ENCODE data around the gene ZDBF2. TPM values are rescaled to one million over a fixed set of nuclear protein-coding genes. Genes with fewer than 3 reads are reported as not detected.

Gene ZDBF2
- total RNA-seq, 1 experiment from 2014 or later: 31.8 TPM

DNA sequence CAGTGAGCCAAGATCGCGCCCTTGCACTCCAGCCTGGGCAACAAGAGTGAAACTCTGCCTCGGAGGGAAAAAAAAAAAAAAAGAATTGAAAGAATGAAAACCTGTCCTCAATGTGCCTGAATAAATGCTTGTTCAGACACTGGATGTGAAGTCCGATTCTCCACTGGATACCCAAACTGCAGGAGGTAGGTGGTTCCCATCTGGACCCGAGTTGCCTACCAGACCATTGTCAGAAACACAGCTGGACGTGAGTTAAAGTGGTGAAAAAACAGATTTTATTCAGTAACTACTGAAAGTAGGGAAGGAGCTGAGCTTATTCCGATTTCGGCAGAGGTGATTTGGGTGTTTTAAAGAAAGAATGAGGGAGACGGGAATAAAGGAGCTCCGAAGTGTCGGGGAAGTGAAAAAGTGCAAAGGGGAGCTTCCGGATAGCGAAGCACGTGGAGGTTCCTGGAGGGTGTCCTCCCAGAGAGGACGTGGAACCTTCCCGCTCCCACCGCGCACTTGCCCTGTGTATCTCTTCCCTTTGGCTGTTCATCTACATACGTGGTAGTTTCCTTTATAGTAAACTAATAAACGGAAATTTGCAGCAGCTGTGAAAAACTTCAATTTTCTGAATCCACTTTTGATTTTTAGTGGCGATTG is 10.4 kb upstream of the ZDBF2 start:
- Histone ChIP-seq H3K79me2 (ENCODE audit: insufficient read depth, low read length) (no peaks in the 10 kb centered on the region), H3K56ac (ENCODE audit: insufficient read length, low read depth, low read length) (no peak overlapping the region), H3K27me3 (ENCODE audit: insufficient read depth, low read length) (no peaks in the 10 kb centered on the region), H3K79me1 (ENCODE audit: insufficient read depth, low read depth, low read length, poor library complexity, severe bottlenecking) (no peaks in the 10 kb centered on the region), H4K8ac (replicated peaks; ENCODE audit: insufficient read length, low read depth, low read length) (no peak overlapping the region), H2AK5ac (ENCODE audit: insufficient read length, low read length) (no peak overlapping the region), H2BK120ac (ENCODE audit: low read depth, low read length, poor library complexity, severe bottlenecking) (no peak overlapping the region), H2BK15ac (ENCODE audit: low read depth, low read length) (no peak overlapping the region), H3K9ac (ENCODE audit: extremely low read depth, insufficient read length, low read length) (no peak overlapping the region), H3K23me2 (ENCODE audit: insufficient read length, low read depth, low read length, poor library complexity, severe bottlenecking) (no peaks in the 10 kb centered on the region), H3K4me2 (ENCODE audit: insufficient read depth, insufficient read length, low read length) (no peak overlapping the region), H3K9me3 (ENCODE audit: control insufficient read depth, low read depth, low read length) (no peaks in the 10 kb centered on the region), H2BK20ac (ENCODE audit: low read depth, low read length, poor library complexity, severe bottlenecking) (no peak overlapping the region), H3K4ac (ENCODE audit: low read depth, low read length) (no peak overlapping the region), H3K23ac (ENCODE audit: insufficient read length, low read depth, low read length) (no peak overlapping the region), H3K18ac (ENCODE audit: insufficient read length, low read depth, low read length) (no peak overlapping the region), H4K5ac (ENCODE audit: insufficient read length, low read depth, low read length) (no peak overlapping the region), H4K91ac (ENCODE audit: insufficient read length, low read depth, low read length) (no peak overlapping the region), H2AFZ (ENCODE audit: low read length) (no peak overlapping the region), H2BK12ac (ENCODE audit: insufficient read length, low read depth, low read length) (no peak overlapping the region), H3K14ac (ENCODE audit: insufficient read depth, low read length) (no peak overlapping the region), H3T11ph (ENCODE audit: low read length) (no peak overlapping the region), H3K4me1 (ENCODE audit: insufficient read depth, low read length) (no peaks in the 10 kb centered on the region), H2BK5ac (ENCODE audit: insufficient read length, low read length) (no peak overlapping the region), H4K20me1 (ENCODE audit: control insufficient read depth, insufficient read depth, insufficient read length) (no peaks in the 10 kb centered on the region), H3K27ac (ENCODE audit: insufficient read length, low read depth, low read length) (no peak overlapping the region)
- Mint-ChIP-seq H3K4me1 (peaks cover 23 to 37% of the 10 kb centered on the region in 2 experiments), H3K36me3 (ENCODE audit: insufficient read depth in 1 of 3, low read depth in 3 of 3) (no peaks in the 10 kb centered on the region), H3K9me3 (no peaks in the 10 kb centered on the region), H3K27me3 (ENCODE audit: low read depth) (peaks cover 22% of the 10 kb centered on the region), H3K4me3 (no peak overlapping the region), H3K27ac (no peak overlapping the region)
- 100% methylated on average over 4 of the region's 21 CpGs for WGBS (ENCODE audit: extremely low coverage, insufficient read length, low lambda C conversion rate)
- TF ChIP-seq, protein P1, sequence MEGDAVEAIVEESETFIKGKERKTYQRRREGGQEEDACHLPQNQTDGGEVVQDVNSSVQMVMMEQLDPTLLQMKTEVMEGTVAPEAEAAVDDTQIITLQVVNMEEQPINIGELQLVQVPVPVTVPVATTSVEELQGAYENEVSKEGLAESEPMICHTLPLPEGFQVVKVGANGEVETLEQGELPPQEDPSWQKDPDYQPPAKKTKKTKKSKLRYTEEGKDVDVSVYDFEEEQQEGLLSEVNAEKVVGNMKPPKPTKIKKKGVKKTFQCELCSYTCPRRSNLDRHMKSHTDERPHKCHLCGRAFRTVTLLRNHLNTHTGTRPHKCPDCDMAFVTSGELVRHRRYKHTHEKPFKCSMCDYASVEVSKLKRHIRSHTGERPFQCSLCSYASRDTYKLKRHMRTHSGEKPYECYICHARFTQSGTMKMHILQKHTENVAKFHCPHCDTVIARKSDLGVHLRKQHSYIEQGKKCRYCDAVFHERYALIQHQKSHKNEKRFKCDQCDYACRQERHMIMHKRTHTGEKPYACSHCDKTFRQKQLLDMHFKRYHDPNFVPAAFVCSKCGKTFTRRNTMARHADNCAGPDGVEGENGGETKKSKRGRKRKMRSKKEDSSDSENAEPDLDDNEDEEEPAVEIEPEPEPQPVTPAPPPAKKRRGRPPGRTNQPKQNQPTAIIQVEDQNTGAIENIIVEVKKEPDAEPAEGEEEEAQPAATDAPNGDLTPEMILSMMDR (conservative IDR thresholded peaks at IDR 0.05): no peak
- no peak for DNase-seq

Measured in H9 (cell line).